GM10266 (cell line): Measurements from ENCODE around the gene C12orf75.

Source experiments
- DNase-seq: peaks from one replicate; pipeline ENCODE4 v3.0.0; 2012; ENCODE audit errors: extremely low spot score
- TF ChIP-seq, protein P1 (sequence below): IDR thresholded peaks from 2 replicates; pipeline ENCODE4 v1.5.1; 2012; ENCODE audit warnings: mild to moderate bottlenecking, low read depth; ENCODE audit not compliant: control insufficient read depth, insufficient read depth; ENCODE audit errors: missing control alignments

The C12orf75 gene

GRCh38 chr12:105420046-105420445, 89.6 kb downstream of the C12orf75 start:
- TF ChIP-seq, protein P1, sequence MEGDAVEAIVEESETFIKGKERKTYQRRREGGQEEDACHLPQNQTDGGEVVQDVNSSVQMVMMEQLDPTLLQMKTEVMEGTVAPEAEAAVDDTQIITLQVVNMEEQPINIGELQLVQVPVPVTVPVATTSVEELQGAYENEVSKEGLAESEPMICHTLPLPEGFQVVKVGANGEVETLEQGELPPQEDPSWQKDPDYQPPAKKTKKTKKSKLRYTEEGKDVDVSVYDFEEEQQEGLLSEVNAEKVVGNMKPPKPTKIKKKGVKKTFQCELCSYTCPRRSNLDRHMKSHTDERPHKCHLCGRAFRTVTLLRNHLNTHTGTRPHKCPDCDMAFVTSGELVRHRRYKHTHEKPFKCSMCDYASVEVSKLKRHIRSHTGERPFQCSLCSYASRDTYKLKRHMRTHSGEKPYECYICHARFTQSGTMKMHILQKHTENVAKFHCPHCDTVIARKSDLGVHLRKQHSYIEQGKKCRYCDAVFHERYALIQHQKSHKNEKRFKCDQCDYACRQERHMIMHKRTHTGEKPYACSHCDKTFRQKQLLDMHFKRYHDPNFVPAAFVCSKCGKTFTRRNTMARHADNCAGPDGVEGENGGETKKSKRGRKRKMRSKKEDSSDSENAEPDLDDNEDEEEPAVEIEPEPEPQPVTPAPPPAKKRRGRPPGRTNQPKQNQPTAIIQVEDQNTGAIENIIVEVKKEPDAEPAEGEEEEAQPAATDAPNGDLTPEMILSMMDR = no peak

DNA sequence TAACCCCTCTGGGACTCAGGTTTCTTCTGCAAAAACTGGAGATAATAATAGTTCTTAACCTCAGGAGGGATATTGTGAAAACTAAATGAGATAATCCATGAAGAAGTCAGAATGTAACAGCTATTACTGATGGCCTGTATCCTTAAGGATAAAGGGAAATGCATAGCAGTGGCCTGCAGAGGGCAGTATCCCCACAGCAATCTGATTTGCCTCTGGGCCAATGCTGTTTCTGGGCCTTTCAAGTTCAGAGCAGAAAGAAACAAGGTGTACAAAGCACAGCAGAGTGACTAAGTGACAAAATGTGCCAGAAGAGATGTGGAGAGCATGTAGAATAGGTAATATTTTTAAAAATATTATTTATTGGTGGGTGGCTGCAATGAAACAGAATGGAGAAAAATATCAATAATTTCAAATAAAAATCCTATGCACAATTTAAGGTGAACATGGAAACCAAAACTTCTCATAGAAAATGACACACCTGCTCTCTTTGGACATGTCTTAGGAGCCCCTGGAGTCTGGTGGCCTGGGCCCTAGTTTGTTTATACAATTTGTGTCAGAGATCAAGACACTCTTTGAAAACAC, 90.3 kb downstream of the C12orf75 start:
- TF ChIP-seq, protein P1 = peak; percentile 88
- peak; percentile 50 for DNase-seq

More at GRCh38 chr12:105420046-105420445, 89.6 kb downstream of the C12orf75 start:
- DNase-seq = no peak
